ENCODE measurements around the gene LCN6.
A peak's percentile ranks its signal among the peaks of the same experiment; 100 is the strongest.

The LCN6 gene

GRCh38 chr9:136741883-136742571, 6.3 kb downstream of the LCN6 start:
- DNase-seq, result peak; percentile 79

GRCh38 chr9:136740971-136741882, 7.1 kb downstream of the LCN6 start:
- DNase-seq, result no peak

- DNase-seq, result no peak
Observed at GRCh38 chr9:136740491-136740890, 7.8 kb downstream of the LCN6 start.

DNA sequence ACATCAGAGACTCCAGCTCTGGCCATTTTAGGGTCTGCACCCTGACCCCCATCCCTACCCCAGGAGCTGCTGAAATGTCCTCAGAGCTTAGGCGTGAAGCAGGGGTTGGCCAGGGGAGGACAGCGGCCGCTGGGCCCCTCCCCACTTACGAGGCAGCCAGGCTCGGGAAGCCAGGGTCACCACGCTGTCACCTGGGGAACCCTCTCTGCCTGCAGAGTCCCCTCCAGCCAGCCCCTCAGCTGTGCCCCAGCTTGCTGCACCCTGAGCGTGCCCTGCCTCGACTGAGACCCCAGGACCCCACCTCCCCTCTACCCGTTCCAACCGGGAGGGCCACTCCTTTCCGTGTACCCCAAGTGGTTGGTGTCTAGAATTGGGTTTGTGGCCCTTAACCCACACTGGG, 8.3 kb downstream of the LCN6 start:
- no peak for DNase-seq

- no peak for DNase-seq
Observed at GRCh38 chr9:136739509-136739908, 8.8 kb downstream of the LCN6 start.

DNA sequence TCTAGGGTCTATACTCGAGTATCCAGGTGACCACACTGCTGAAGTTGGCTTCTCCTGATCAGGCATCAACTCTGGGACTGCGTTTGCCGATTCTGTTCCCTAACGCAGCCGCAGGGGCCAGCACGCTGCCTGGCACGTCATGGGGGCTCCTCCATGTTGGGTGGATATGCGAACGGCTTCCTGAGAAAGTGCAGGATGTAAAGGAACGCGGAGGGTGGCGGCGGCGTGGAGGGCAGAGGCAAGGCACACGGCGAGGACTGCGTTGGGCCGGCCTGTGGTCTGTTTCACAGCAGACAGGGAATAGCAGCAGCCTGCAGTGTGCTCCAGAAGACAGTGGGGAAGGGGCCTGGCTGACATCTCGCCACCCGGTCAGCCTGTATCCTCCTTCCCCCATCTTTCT, 9.4 kb downstream of the LCN6 start:
- DNase-seq, result no peak

GRCh38 chr9:136735812-136736480, 12.4 kb downstream of the LCN6 start:
- DNase-seq, result no peak

DNA sequence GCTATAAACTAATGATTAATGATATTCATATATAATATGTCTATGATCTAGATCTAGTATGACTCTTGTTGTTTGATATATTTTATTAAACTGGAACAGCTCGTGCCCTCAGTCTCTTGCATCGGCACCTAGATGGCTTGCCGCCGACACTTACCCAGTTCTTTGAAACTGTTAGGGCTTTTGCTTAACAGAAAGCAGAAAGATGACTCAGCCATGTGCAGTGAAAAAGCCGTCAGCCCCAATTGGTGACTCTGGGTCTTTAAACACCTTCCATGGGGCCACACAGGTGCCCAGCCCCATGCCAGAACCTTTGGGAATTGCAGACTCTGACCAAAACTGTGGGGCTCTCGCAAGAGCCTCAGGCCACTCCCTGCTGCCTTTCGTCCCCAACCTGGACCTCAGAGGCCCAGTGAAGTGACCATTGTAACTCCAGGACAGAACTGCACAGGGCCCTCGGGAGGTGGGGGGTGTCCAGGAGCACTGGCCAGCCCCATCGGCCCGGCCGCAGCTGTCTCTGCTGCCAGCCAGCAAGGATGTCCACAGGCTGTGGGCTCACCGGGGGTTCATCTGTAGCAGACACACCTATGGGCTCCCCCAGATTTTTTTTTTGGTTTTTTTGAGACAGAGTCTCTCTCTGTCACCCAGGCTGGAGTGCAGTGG, 13.4 kb downstream of the LCN6 start:
- no peak for DNase-seq

DNA sequence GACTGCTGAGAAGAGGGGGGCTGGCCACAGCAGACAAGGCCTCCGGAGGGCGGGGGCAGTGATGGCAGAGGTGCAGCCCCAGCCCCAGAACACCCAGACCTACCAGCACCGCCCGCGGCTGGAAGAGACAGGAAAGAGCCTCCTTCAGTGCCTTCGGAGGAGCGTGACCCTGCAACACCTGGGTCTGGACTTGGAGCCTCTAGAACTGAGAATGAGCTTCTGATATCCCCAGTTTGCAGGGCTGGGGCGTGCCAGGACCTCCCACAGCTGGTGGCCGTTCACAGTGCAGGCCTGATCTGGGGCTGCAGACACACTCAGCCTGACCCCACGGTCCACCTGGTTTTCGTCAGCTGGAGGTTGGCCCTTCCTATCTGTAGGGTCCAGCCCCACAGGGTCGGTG, 14.7 kb downstream of the LCN6 start:
- no peak for DNase-seq

GRCh38 chr9:136732444-136733178, 15.7 kb downstream of the LCN6 start:
- DNase-seq, result no peak

GRCh38 chr9:136729926-136730325, 18.4 kb downstream of the LCN6 start:
- DNase-seq, result no peak

- DNase-seq, result no peak
Observed at GRCh38 chr9:136729144-136729543, 19.2 kb downstream of the LCN6 start.

DNA sequence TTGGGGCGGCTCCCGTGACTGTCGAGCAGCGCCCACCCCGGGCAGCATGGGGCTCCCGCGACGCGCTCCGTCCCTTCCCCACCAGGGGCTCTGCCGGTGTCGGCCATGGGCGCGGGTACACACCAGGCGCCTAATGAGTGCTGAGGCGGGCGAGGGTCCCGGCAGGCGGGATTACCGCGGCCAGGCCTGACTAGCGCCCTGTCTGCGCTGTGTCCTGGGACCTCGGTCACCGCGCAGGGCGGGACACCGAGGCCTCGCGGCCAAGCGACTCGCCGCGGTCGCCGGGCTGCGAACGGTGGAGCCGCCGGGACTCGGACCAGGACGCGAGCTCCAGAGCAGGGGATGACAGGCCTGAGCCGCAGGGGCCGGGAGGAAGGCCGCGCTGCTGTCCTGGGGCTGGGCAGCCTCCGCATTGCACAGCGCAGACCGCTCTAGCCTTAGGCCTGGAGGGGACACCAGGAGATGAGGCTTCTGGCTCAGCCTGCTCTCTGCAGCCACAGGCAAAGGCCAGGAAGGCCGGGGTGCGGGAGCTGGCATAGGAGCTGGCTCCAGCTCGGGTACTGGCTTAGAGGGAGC, 19.7 kb downstream of the LCN6 start:
- DNase-seq, result no peak

DNA sequence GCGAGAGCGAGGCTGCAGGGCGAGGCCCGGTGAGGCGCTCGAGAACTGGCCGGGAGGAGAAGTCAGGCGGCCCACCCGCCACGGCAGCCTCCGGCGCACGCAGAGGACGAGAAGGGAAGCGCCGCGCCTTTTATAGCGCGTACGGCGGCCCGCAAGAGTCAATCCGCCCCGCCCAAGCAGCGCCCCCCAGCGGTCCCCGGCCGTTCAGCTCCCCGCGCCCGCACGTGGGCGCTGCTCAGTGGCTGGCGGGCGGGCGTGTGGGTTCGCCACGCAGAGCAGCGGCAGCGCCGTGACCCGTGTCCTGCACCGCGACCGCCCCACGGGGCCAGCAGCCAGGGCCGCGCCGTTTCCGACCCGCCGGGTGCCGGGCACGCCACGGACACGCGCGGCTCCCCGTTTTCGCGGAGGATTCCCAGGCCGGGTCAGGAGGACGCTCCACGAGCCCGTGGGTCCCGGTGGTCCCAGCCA, 20.2 kb downstream of the LCN6 start:
- peak; percentile 97 for DNase-seq

DNA sequence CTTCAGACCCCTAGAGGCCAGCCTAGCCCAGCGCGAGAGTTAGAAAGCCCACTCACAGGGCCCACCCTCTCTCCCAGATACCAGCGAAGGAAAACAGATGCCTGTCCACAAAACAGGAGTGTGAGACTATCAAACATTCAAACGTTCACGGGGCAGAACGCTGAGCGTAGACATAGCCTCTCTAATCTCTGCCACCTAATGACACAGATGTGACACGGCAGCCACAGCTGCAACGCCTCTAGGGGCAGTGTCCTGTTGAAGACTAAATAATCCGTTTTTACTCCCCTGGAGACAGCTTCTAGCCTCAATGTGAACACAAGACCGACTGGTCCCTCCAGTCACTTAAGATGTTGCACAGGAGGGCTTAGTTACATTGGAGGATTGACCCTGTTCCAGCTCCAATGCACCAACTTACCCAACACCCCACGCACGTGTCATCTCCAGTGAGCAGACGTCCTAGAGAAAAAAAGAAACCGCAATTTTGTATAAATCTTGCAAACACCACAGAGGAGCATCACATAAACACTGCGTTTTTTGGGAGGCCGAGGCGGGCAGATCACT, 21.6 kb downstream of the LCN6 start:
- DNase-seq, result peak; percentile 82

- no peak for DNase-seq
Observed at GRCh38 chr9:136726118-136726517, 22.2 kb downstream of the LCN6 start.

DNA sequence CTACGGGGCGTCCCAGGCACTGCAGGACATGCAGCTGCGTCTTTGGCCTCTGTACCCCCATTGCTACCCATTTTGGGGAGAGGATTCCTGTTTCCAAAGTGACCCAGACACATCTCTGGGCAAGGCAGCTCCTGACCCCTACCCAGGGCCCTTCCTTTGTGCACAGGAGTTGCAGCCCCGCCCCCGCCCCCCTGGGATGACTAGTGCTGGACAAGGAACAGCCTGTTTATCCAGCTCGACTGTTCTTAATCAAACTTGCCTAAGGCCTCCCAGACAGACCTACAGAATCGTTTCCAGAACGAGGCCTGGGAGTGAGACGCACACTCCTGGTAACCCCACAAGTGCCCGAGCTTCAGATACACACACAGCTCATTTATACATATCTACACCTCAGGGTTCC, 22.7 kb downstream of the LCN6 start:
- DNase-seq, result no peak

GRCh38 chr9:136724772-136725171, 23.6 kb downstream of the LCN6 start:
- no peak for DNase-seq

GRCh38 chr9:136723989-136724388, 24.3 kb downstream of the LCN6 start:
- no peak for DNase-seq

DNA sequence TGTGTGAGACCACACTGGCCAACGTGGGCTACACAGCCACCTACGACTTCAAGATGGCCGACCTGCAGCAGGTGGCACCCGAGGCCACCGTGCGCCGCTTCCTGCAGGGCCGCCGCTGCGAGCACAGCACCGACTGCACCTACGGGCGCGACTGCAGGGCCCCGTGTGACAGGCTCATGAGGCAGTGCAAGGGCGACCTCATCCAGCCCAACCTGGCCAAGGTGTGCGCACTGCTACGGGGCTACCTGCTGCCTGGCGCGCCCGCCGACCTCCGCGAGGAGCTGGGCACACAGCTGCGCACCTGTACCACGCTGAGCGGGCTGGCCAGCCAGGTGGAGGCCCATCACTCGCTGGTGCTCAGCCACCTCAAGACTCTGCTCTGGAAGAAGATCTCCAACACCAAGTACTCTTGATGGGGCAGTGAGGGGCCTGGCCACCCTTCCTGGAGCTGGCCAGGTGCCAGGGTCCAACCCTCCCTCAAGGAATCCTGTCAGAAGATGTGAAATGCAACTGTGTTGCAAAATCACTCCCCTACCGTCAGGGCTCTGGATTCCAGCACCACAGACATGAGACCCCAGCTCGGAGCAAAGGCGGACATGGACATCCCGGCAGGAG, 24.9 kb downstream of the LCN6 start:
- no peak for DNase-seq

DNA sequence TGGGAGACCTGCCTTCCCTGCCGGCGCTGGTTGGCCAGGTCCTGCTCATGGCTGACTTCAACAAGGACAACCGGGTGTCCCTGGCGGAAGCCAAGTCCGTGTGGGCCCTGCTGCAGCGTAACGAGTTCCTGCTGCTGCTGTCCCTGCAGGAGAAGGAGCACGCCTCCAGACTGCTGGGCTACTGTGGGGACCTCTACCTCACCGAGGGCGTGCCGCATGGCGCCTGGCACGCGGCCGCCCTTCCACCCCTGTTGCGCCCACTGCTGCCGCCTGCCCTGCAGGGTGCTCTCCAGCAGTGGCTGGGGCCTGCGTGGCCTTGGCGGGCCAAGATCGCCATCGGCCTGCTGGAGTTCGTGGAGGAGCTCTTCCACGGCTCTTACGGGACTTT, 25.4 kb downstream of the LCN6 start:
- DNase-seq, result no peak

All from activated effector memory CD4-positive, alpha-beta T cell treated with anti-CD3 and anti-CD28 coated beads, Interleukin-2, amount 50 U/mL, for 16 hours (primary cell).